HCT116 (cell line): ENCODE data around the gene APOBEC3G. TPM values are rescaled to one million over a fixed set of nuclear protein-coding genes. Genes with fewer than 3 reads are reported as not detected.

Source experiments
- ATAC-seq: fragments of 200-7000 bp; cut with Tn5 transposase; 2 replicates; pipeline ENCODE4 v1.9.1; 2020; ENCODE audit warnings: mild to moderate bottlenecking, moderate library complexity
- BruUV-seq: library from RNA; stranded (reverse); fragments of 400-500 nt; replicated peaks from 2 replicates; lab custom pipeline; 2021; lab: Mats Ljungman, UMichigan
- CTCF ChIA-PET: fragments of 300-600 bp; sonication (Branson Sonifier 250); formaldehyde crosslinking; loops from one replicate; lab custom pipeline; 2021; ENCODE audit warnings: antibody characterized with exemption; lab: Charles Lee
- POLR2A ChIA-PET: fragments of 300-600, 350-600 bp; sonication (Branson Sonifier 250); formaldehyde crosslinking; loops from one replicate; lab custom pipeline; 2021; ENCODE audit warnings: antibody characterized with exemption; lab: Charles Lee
- RAD21 ChIA-PET, 2 experiments: fragments of 300-600 bp; sonication (Branson Sonifier 250); formaldehyde crosslinking; loops; one replicate each; lab custom pipeline; 2023; ENCODE audit warnings: low total read pairs in 2 of 2; ENCODE audit not compliant: uncharacterized antibody in 2 of 2, unreplicated experiment in 2 of 2, low non-redundant PET in 1 of 2; lab: Charles Lee
- DNase-seq: peaks from one replicate; pipeline ENCODE4 v3.0.0-alpha.2; 2010; ENCODE audit warnings: low read depth, low spot score
- H2AFZ ChIP-seq: fragments of 200-600 bp; shearing (Covaris generic), sonication (generic); 2 replicates; pipeline ENCODE4 v1.6.1; 2017; ENCODE audit warnings: low read depth, mixed run types, mixed read lengths, antibody characterized with exemption, low read length; ENCODE audit not compliant: poor library complexity, severe bottlenecking
- H3K27ac ChIP-seq: 2 replicates; pipeline ENCODE4 v1.5.1; 2012; ENCODE audit warnings: low read depth, low read length
- H3K27me3 ChIP-seq: fragments of 200-600 bp; sonication (generic); 2 replicates; pipeline ENCODE4 v1.6.1; 2016; ENCODE audit warnings: mixed run types, low read length, mixed read lengths; ENCODE audit not compliant: insufficient read depth
- H3K36me3 ChIP-seq, 2 experiments: fragments of 200-500 bp in 1 of 2; fragments of 200-600 bp in 1 of 2; sonication (Bioruptor generic) in 1 of 2; sonication (generic) in 1 of 2; 2 replicates each; pipeline versions ENCODE4 v1.5.1 to v1.6.1; 2014 to 2016; ENCODE audit warnings: low read length in 2 of 2, inconsistent platforms in 1 of 2, mixed read lengths in 1 of 2, mixed run types in 1 of 2; ENCODE audit not compliant: insufficient read depth in 2 of 2, control insufficient read depth in 1 of 2
- H3K4me1 ChIP-seq, 2 experiments: fragments of 200-600 bp in 1 of 2; sonication (generic) in 1 of 2; 2 replicates each; pipeline versions ENCODE4 v1.5.1 to v1.6.1; 2012 to 2017; ENCODE audit warnings: low read length in 2 of 2, inconsistent platforms in 1 of 2, mild to moderate bottlenecking in 1 of 2, mixed read lengths in 1 of 2, mixed run types in 1 of 2, moderate library complexity in 1 of 2; ENCODE audit not compliant: insufficient read depth in 2 of 2, control insufficient read depth in 1 of 2
- H3K4me2 ChIP-seq: fragments of 200-600 bp; sonication (generic); 2 replicates; pipeline ENCODE4 v1.6.1; 2017; ENCODE audit warnings: mixed run types, low read length, mixed read lengths
- H3K4me3 ChIP-seq, 2 experiments: fragments of 200-600 bp in 1 of 2; sonication (generic) in 1 of 2; replicated peaks in 1 of 2; 2 replicates each; pipeline ENCODE4 v1.5.1; 2011 to 2016; ENCODE audit warnings: low read length in 2 of 2, control low read depth in 1 of 2, low read depth in 1 of 2, mild to moderate bottlenecking in 1 of 2, mixed read lengths in 1 of 2, mixed run types in 1 of 2
- H3K79me2 ChIP-seq: fragments of 200-600 bp; sonication (generic); 2 replicates; pipeline ENCODE4 v1.6.1; 2017; ENCODE audit warnings: mild to moderate bottlenecking, mixed run types, low read length, moderate library complexity, mixed read lengths; ENCODE audit not compliant: insufficient read depth
- H3K9ac ChIP-seq: fragments of 200-600 bp; sonication (generic); 2 replicates; pipeline ENCODE4 v1.6.1; 2016; ENCODE audit warnings: low read length, mixed read lengths
- H3K9me2 ChIP-seq: fragments of 200-600 bp; sonication (generic), shearing (Covaris generic); 2 replicates; pipeline ENCODE4 v1.6.1; 2017; ENCODE audit warnings: mixed run types, mild to moderate bottlenecking, moderate library complexity; ENCODE audit not compliant: insufficient read depth
- H3K9me3 ChIP-seq, 2 experiments: fragments of 200-500 bp in 1 of 2; fragments of 200-600 bp in 1 of 2; sonication (Bioruptor generic) in 1 of 2; sonication (generic) in 1 of 2; 2 replicates each; pipeline ENCODE4 v1.6.1; 2014 to 2017; ENCODE audit warnings: low read length in 2 of 2, mixed read lengths in 2 of 2, inconsistent platforms in 1 of 2, low read depth in 1 of 2, mild to moderate bottlenecking in 1 of 2, mixed run types in 1 of 2, moderate library complexity in 1 of 2; ENCODE audit not compliant: control insufficient read depth in 1 of 2, insufficient read depth in 1 of 2
- H4K20me1 ChIP-seq: fragments of 200-600 bp; sonication (generic), shearing (Covaris generic); 2 replicates; pipeline ENCODE4 v1.6.1; 2017; ENCODE audit warnings: mixed run types, mild to moderate bottlenecking, moderate library complexity; ENCODE audit not compliant: insufficient read depth
- CEBPB ChIP-seq: IDR thresholded peaks from 2 replicates; pipeline ENCODE4 v1.6.1; 2012; ENCODE audit warnings: low read depth
- CTCF ChIP-seq, 3 experiments: fragments of 200-600 bp in 1 of 3; sonication (generic) in 1 of 3; IDR thresholded peaks in 2 of 3; conservative IDR thresholded peaks in 1 of 3; 2 replicates each; pipeline ENCODE4 v1.5.1; 2012 to 2017; ENCODE audit warnings: low read depth in 2 of 3, low read length in 2 of 3, antibody characterized with exemption in 1 of 3, borderline replicate concordance in 1 of 3, control low read depth in 1 of 3, mild to moderate bottlenecking in 1 of 3, mixed read lengths in 1 of 3, mixed run types in 1 of 3, moderate library complexity in 1 of 3; ENCODE audit not compliant: insufficient read depth in 1 of 3
- EZH2phosphoT487 ChIP-seq: fragments of 200-600 bp; IDR thresholded peaks from 2 replicates; pipeline ENCODE4 v1.6.1; 2018; ENCODE audit warnings: antibody characterized with exemption, borderline replicate concordance
- JUND ChIP-seq: IDR thresholded peaks from 2 replicates; pipeline ENCODE4 v1.6.1; 2012
- POLR2AphosphoS5 ChIP-seq: IDR thresholded peaks from 2 replicates; pipeline ENCODE4 v1.6.1; 2011; ENCODE audit warnings: mild to moderate bottlenecking, low read depth, low read length, moderate library complexity
- TCF7L2 ChIP-seq: IDR thresholded peaks from 2 replicates; pipeline ENCODE4 v1.7.0; 2011; ENCODE audit warnings: borderline replicate concordance, inconsistent platforms; ENCODE audit not compliant: insufficient read depth, insufficient read length; ENCODE audit errors: extremely low read depth
- ZBTB33 ChIP-seq: IDR thresholded peaks from 2 replicates; pipeline ENCODE4 v1.6.1; 2011; ENCODE audit warnings: mild to moderate bottlenecking, low read length, moderate library complexity; ENCODE audit not compliant: insufficient replicate concordance; ENCODE audit errors: extremely low read depth
- ZFX ChIP-seq: fragments of 450-650 bp; IDR thresholded peaks from 2 replicates; pipeline ENCODE4 v1.6.1; 2017
- intact Hi-C: fragments of 100-400 bp; cut with micrococcal nuclease; formaldehyde crosslinking; loops from 2 replicates; pipeline ENCODE4 v1.10.0; 2022
- total RNA-seq: library from RNA; stranded (reverse); gene quantifications from one replicate; pipeline ENCODE4 v1.2.1, GENCODE V29; 2021; ENCODE audit not compliant: unreplicated experiment
- TF ChIP-seq, protein P1 (sequence below): IDR thresholded peaks from 2 replicates; pipeline ENCODE4 v1.6.1; 2012; ENCODE audit warnings: low read depth
- TF ChIP-seq, protein P2 (sequence below): IDR thresholded peaks from 2 replicates; pipeline ENCODE4 v1.6.1; 2012

APOBEC3G gene
- total RNA-seq, 1 experiment from 2014 or later, result 0.71 TPM

DNA sequence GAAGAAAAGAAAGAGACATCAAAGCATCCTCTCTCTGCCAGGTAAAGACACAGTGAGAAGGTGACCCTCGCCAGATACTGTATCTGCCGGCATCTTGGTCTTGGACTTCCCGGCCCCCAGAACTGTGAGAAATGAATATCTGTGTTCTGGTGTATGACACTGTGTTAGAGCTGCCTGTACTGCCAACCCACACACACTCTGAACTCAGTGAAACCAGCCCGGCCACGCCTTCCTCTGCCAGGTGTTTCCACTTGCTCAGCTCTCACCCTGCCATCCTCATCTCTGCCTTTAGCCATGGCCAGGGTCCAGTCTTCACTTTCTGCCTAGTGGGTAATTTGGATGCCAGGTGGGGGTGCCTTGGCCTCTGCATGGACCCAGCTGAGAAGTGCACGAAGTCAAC lies 51.4 kb downstream of the APOBEC3G start:
- no TSS peak for BruUV-seq
- no peak overlapping the region for H2AFZ ChIP-seq
- H3K4me2 ChIP-seq, result no peak overlapping the region
- H3K79me2 ChIP-seq, result no peaks in the 10 kb centered on the region
- H3K9ac ChIP-seq, result no peak overlapping the region
- H3K9me2 ChIP-seq, result no peaks in the 10 kb centered on the region
- no peak for DNase-seq
- H3K4me3 ChIP-seq, result no peak overlapping the region
- no peaks in the 10 kb centered on the region for H3K36me3 ChIP-seq
- H3K9me3 ChIP-seq, result no peaks in the 10 kb centered on the region
- H3K27me3 ChIP-seq, result no peaks in the 10 kb centered on the region
- CTCF ChIA-PET, result no interaction called here
- TF ChIP-seq ZBTB33 (no peak), JUND (no peak), ZFX (no peak), CTCF (IDR thresholded peaks at IDR 0.05 in 2 of 3, conservative IDR thresholded peaks at IDR 0.05 in 1 of 3; ENCODE audit: borderline replicate concordance in 1 of 3, insufficient read depth in 1 of 3, low read depth in 2 of 3, low read length in 2 of 3) (no peak), TCF7L2 (no peak), CEBPB (no peak), POLR2AphosphoS5 (no peak), EZH2phosphoT487 (no peak)
- TF ChIP-seq, protein P1, sequence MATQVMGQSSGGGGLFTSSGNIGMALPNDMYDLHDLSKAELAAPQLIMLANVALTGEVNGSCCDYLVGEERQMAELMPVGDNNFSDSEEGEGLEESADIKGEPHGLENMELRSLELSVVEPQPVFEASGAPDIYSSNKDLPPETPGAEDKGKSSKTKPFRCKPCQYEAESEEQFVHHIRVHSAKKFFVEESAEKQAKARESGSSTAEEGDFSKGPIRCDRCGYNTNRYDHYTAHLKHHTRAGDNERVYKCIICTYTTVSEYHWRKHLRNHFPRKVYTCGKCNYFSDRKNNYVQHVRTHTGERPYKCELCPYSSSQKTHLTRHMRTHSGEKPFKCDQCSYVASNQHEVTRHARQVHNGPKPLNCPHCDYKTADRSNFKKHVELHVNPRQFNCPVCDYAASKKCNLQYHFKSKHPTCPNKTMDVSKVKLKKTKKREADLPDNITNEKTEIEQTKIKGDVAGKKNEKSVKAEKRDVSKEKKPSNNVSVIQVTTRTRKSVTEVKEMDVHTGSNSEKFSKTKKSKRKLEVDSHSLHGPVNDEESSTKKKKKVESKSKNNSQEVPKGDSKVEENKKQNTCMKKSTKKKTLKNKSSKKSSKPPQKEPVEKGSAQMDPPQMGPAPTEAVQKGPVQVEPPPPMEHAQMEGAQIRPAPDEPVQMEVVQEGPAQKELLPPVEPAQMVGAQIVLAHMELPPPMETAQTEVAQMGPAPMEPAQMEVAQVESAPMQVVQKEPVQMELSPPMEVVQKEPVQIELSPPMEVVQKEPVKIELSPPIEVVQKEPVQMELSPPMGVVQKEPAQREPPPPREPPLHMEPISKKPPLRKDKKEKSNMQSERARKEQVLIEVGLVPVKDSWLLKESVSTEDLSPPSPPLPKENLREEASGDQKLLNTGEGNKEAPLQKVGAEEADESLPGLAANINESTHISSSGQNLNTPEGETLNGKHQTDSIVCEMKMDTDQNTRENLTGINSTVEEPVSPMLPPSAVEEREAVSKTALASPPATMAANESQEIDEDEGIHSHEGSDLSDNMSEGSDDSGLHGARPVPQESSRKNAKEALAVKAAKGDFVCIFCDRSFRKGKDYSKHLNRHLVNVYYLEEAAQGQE, result no peak
- TF ChIP-seq, protein P2, sequence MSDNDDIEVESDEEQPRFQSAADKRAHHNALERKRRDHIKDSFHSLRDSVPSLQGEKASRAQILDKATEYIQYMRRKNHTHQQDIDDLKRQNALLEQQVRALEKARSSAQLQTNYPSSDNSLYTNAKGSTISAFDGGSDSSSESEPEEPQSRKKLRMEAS, result no peak
- TF ChIP-seq, all 23 proteins: peak for 0
- Histone ChIP-seq H4K20me1 (no peaks in the 10 kb centered on the region), H3K4me1 (no peaks in the 10 kb centered on the region; a peak in 1 of 4 replicates), H3K27ac (no peak overlapping the region)
- RAD21 ChIA-PET, result no interaction called here
- POLR2A ChIA-PET, result no interaction called here
- no peak for ATAC-seq
- intact Hi-C loops, result no loop called here
